ENCODE results near the gene CDC16. TPM values are rescaled to one million over a fixed set of nuclear protein-coding genes. Genes with fewer than 3 reads are reported as not detected.

The CDC16 gene
- total RNA-seq, 4 donors from 2014 or later = 45.7 to 66.4 (median 55.0) TPM

- no peak for DNase-seq (ENCODE audit: low spot score)
- TF ChIP-seq, protein P1, sequence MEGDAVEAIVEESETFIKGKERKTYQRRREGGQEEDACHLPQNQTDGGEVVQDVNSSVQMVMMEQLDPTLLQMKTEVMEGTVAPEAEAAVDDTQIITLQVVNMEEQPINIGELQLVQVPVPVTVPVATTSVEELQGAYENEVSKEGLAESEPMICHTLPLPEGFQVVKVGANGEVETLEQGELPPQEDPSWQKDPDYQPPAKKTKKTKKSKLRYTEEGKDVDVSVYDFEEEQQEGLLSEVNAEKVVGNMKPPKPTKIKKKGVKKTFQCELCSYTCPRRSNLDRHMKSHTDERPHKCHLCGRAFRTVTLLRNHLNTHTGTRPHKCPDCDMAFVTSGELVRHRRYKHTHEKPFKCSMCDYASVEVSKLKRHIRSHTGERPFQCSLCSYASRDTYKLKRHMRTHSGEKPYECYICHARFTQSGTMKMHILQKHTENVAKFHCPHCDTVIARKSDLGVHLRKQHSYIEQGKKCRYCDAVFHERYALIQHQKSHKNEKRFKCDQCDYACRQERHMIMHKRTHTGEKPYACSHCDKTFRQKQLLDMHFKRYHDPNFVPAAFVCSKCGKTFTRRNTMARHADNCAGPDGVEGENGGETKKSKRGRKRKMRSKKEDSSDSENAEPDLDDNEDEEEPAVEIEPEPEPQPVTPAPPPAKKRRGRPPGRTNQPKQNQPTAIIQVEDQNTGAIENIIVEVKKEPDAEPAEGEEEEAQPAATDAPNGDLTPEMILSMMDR (IDR thresholded peaks at IDR 0.05) = no peak
- ATAC-seq (ENCODE audit: low FRiP score) = peak; percentile 80
Measured at GRCh38 chr13:114282041-114282670, 47.5 kb downstream of the CDC16 start.

DNA sequence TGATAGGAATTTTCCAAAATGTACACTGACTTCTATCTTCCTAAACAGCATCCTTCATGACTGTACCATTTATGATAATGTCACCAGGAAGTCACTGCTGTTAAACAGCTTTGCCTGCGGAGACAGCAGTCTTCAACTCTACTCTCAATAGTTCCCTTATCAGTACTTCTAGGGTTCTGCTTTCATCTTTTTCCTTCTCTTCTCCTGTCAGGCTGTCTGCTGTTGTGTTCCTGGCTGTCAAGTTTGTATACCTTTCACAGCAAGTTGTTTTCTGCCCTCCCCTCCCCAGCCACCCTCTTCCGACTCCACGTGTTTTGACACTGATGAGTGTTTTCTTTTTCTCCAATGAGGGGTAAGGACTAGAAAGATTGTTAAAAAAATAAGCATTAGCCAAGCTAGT, 48.9 kb downstream of the CDC16 start:
- DNase-seq (ENCODE audit: low spot score) (no peak), ATAC-seq (ENCODE audit: low FRiP score) (no peak)
- TF ChIP-seq, protein P1 (IDR thresholded peaks at IDR 0.05) = no peak

GRCh38 chr13:114284680-114285079, 50.0 kb downstream of the CDC16 start:
- TF ChIP-seq, protein P1 (IDR thresholded peaks at IDR 0.05) = no peak
- no peak for ATAC-seq (ENCODE audit: low FRiP score)
- DNase-seq (ENCODE audit: low spot score) = no peak

DNA sequence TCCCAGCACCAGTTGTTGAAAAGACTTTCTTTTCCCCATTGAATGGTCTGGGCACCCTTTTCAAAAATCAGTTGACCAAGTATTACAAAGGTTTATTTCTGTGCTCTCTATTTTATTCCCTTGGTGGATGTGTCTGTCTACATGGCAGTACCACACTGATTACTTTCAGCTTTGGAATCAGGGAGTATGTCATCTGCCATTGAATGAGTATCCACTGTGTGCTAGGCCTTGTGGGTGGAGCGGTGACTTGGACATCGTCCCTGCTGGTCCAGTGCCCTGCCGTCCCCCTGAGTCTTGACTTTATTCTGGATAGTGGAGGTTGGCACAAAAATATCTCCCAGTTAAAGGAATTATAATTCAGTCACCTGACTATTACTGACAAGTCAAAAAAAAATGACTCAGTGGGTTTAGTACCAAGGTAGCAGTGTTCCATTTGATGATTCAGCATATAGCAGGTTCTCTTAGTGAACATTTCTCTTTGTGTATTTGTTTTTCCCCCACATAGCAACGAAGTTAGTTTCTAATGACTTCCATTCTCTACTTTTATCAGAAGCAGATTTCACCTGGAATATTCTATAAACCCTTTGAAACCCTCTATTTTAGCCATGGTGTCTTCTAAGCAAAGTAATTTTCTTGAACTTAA, 50.6 kb downstream of the CDC16 start:
- ATAC-seq (ENCODE audit: low FRiP score) (no peak), DNase-seq (ENCODE audit: low spot score) (no peak)
- TF ChIP-seq, protein P1 (IDR thresholded peaks at IDR 0.05) = no peak

- ATAC-seq (ENCODE audit: low FRiP score) = no peak
- TF ChIP-seq, protein P1 (IDR thresholded peaks at IDR 0.05) = no peak
- no peak for DNase-seq (ENCODE audit: low spot score)
Measured at GRCh38 chr13:114286808-114287207, 52.1 kb downstream of the CDC16 start.

- ATAC-seq (ENCODE audit: low FRiP score) (no peak), DNase-seq (ENCODE audit: low spot score) (no peak)
- TF ChIP-seq, protein P1 (IDR thresholded peaks at IDR 0.05) = no peak
Measured at GRCh38 chr13:114288157-114288591, 53.5 kb downstream of the CDC16 start.

- no peak for ATAC-seq (ENCODE audit: low FRiP score)
- TF ChIP-seq, protein P1 (IDR thresholded peaks at IDR 0.05) = no peak
Measured at GRCh38 chr13:114296448-114296847, 61.8 kb downstream of the CDC16 start.

More at GRCh38 chr13:114296448-114296847, 61.8 kb downstream of the CDC16 start:
- DNase-seq (ENCODE audit: low spot score) = no peak

Data from omental fat pad (tissue), 4 donors.